Eye (tissue), 1 donor: ENCODE data around the gene RSPRY1.
"Not testable (repeated sequence)": the region's sequence is repeated elsewhere in the genome, so short reads cannot be mapped to it uniquely, and the experiment has no call there.

ENCODE experiments used
- DNase-seq: peaks from one replicate; pipeline ENCODE4 v3.0.0-alpha.2; 2015

The RSPRY1 gene

DNA sequence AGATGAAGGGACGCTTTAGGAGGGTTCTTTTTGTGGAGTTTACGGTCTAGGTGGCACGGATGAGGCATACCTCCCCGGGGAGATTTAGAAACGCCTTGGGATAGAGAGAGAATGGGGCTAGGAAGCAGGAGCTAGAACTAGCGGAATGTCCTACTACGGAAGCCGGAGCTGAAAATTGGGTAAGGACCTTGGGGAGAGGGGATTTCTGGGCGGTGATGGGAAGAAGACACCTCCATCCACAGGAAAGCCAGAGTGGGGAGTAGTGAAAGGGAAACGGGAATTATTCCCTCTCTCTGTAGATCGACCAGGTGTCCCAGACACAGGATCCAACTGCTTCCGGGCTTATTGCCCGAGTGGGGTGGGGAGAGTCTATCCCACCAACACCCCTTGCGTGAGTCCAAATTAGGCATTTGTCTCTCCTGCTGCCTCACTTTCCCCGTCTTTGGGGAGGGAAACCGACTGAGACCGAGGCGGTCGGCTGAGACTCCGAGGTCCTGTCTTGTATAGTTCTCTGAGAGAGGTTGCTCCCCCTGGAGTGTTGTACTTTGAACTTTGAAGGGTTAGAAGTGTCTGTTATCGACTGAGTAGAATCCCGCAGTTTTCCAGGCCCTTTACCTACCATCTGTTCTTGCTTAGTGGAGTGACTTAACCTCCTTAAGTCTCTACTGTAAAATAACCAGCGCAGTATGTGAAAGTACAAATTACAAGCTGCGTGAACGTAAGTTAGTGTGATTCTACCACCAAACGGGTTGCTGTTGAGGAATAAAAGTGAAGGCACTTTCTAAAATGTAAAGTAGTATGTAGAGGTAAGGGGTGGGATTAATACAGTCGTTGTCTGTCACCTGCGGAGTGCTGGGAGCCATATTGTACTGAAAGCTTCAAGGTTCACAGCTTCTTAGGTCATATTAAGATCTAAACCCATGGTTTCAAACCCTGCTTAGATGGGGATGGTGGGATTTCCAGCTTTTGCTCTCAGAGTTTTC, 1.0 kb downstream of the RSPRY1 start:
- DNase-seq: peak; percentile 79

DNA sequence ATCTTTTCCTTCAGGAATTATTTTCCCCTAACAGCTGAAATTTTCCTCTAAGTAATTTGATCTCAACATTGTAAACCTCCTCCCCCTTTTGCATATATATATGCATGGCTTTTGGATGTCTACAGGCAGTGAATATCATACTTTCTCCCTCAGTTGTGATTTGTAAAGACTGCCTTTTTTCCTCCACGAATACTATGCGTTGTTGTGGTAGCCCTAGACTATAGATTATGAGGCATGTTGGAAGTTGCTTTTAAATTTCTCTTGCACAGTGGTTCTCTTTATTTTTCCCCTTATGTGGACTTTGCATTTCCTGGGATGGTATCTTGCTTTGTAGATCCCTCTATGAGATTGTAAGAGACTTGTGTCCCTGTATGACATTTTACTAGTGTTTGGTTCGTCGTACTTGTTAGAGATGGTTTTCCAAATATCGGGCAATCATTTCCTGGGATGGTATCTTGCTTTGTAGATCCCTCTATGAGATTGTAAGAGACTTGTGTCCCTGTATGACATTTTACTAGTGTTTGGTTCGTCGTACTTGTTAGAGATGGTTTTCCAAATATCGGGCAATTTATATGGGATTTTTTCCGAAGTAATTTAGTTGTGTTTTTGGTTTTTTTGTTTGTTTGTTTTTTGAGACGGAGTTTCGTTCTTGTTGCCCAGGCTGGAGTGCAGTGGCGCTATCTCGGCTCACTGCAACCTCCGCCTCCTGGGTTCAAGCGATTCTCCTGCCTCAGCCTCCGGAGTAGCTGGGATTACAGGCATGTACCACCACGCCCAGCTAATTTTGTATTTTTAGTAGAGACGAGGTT, 2.0 kb downstream of the RSPRY1 start:
- not testable (repeated sequence) for DNase-seq

GRCh38 chr16:57188711-57189002, 2.5 kb downstream of the RSPRY1 start:
- DNase-seq: no peak

GRCh38 chr16:57189527-57189926, 3.4 kb downstream of the RSPRY1 start:
- DNase-seq: not testable (repeated sequence)

DNA sequence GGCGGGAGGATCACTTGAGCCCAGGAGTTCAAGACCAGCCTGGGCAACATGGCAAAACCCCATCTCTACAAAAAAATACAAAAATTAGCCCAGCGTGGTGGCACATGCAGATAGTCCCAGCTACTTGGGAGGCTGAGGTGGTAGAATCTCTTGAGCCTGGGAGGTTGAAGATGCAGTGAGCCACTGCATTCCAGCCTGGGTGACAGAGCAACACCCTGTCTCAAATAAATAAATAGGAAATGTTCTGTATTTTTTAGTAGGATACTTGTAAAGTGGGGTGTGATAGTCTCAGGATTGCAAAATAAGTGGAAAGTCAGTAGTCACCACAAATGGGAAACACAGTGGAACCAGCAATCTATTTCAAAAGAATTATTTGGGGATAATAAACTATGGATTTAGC, 4.0 kb downstream of the RSPRY1 start:
- no peak for DNase-seq

DNA sequence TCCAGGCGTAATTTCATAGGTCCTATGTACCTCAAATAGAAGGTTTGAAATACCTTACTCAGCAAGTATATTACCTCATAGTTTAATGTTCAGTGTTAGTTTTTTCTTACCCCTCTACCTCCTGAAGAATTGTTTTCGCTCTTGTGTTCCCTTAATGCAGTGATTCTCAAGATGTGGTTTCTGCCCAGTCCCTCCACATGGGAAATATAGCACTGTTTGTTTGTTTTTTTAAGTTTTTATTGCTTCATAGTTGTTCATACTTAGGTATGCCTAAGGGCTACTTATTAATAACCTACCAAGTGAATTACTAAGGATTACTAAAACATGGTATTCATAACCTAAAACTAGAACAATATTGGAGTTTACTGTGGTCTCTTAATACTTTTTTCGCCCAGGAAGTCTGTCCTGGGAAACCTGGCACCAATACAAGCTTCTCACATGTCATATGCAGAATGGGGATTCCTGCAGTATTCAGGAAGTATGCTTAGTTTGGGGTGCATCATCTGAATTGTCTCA, 5.0 kb downstream of the RSPRY1 start:
- DNase-seq: no peak

DNA sequence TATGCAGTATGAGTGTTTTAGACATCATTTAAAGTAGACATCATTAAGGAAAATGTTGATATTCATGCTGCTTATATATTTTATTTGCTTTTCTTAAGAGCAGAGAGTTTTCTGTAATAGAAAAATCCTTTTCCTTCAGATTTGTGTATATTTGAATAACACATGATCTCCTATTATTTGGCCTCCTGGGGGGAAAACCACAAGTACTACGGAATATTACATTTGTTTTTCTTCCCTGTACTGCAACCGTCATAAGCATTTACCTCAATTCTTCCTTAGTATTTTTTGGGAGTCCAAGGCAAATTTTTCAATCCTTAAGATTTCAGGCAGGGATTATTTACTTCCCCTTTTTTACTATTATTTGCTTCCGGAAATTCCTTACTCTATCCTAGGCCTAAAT, 6.0 kb downstream of the RSPRY1 start:
- DNase-seq: no peak

GRCh38 chr16:57192720-57193486, 6.8 kb downstream of the RSPRY1 start:
- no peak for DNase-seq

DNA sequence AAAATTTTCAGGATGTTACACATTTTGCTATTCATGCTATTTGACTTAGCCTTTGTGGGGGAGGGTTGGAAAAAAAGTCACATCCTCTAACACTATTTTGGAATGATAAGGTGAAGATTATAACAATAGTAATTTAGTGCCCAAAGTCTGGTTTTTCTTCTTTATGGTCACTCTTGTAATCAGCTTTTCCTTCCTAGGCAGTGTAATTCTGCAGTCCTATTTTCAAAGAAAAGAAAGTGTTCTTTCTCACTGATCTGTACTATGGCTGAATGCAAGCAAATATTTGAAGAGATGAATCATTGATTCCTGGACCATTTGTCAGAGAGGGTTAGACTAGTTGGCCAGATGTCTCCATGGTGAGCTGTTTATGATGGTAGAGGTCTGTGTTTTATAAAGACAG, 8.4 kb downstream of the RSPRY1 start:
- no peak for DNase-seq

- no peak for DNase-seq
Measured at GRCh38 chr16:57196286-57196685, 10.2 kb downstream of the RSPRY1 start.

GRCh38 chr16:57196753-57197152, 10.6 kb downstream of the RSPRY1 start:
- no peak for DNase-seq

- not testable (repeated sequence) for DNase-seq
Measured at GRCh38 chr16:57200321-57200720, 14.2 kb downstream of the RSPRY1 start.

DNA sequence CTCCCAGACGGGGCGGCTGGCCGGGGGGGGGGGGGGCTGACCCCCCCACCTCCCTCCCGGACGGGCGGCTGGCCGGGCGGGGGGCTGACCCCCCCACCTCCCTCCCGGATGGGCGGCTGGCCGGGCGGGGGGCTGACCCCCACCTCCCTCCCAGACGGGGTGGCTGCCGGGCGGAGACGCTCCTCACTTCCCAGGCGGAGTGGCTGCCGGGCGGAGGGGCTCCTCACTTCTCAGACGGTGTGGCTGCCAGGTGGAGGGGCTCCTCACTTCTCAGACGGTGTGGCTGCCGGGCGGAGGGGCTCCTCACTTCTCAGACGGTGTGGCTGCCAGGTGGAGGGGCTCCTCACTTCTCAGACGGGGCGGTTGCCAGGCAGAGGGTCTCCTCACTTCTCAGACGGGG, 14.8 kb downstream of the RSPRY1 start:
- DNase-seq: not testable (repeated sequence)

DNA sequence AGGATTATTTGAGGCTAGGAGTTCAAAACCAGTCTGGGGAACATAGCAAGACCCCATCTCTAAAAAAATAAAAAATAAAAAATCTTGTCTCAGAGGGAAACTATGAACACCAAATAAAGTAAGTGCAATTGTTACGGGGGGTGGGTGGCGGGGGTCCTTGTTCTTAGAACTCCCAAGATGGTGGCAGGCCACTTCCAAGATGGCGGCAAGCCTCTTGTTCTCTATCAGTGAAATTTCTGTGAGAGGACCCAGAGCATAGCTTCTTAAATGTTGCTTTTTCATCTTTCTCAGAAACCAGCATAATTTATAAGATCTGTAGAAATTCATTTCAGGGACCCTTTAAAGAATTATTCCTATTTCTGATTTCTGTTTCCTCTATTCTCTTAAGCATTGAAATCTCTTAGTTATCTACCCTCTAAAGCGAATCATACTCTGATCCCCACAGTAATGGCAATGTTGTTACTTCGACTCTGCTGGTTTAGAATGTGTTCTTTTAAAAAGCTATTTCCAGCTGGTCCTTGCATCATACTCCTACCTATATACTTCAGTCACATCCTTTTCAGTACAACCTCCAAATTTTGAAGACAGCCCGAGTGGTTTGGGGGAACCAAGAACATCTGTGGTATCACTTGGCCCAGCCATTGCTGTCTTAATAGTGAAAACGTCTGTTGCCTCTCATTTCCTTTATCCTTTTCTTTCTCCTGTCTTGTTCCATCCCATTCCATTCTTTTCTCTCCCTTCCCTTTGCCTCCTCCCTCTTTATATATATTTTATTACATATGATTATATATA, 16.2 kb downstream of the RSPRY1 start:
- DNase-seq: no peak

GRCh38 chr16:57203451-57203850, 17.3 kb downstream of the RSPRY1 start:
- no peak for DNase-seq

GRCh38 chr16:57204675-57205074, 18.5 kb downstream of the RSPRY1 start:
- no peak for DNase-seq

- no peak for DNase-seq
Measured at GRCh38 chr16:57208926-57209325, 22.8 kb downstream of the RSPRY1 start.

DNA sequence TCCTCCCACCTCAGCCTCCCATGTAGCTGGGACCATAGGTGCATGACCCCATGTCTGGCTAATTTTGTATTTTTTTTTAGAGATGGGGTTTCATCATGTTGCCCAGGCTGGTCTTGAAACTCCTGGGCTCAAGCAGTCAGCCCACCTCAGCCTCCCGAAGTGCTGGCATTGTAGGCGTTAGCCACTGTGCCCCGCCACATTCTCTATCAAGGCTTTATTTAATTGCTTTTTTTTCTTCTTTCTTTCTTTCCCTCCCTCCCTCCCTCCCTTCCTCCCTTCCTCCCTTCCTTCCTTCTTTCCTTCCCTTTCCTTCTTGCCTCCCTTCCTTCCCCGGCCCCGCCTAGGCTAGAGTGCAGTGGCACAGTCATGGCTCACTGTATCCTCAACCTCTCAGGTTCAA, 23.7 kb downstream of the RSPRY1 start:
- no peak for DNase-seq

DNA sequence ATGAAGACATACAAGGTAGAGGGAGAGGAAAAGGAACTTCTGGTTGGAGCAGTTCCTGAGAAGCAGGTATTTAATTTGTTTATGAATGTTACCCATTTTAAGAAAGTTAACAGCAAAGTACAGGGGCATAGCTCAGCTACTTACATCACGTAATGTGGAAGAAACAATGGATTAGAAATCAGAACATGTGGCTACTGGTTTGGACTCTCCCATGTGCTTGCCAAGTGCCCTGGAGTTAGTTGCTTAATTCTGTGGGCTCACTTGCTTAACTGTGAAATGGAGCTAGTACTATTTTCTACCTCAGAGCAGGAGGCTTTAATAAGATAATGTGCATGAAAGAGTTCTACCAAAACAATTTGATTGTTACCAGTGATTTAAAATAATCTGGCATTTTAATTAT, 27.3 kb downstream of the RSPRY1 start:
- DNase-seq: no peak

DNA sequence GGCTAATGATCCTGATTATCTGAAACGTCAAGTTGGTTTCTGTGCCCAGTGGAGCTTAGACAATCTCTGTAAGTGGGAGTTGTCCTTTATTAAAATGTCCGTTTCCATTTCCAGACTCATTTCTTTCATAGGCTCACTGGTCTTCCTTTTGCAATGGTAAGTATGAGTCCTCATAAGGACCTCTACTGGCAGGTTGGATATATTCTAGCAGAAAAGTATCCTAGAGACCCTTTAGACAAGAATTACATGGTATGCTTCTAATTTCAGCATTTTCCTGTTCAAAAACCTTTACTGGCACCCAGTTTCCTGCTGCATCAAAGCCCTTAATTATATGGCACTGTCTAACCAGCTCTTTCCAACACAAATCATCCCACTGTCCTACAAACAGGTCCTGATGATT, 30.8 kb downstream of the RSPRY1 start:
- DNase-seq: no peak

GRCh38 chr16:57223057-57223456, 36.9 kb downstream of the RSPRY1 start:
- DNase-seq: no peak

DNA sequence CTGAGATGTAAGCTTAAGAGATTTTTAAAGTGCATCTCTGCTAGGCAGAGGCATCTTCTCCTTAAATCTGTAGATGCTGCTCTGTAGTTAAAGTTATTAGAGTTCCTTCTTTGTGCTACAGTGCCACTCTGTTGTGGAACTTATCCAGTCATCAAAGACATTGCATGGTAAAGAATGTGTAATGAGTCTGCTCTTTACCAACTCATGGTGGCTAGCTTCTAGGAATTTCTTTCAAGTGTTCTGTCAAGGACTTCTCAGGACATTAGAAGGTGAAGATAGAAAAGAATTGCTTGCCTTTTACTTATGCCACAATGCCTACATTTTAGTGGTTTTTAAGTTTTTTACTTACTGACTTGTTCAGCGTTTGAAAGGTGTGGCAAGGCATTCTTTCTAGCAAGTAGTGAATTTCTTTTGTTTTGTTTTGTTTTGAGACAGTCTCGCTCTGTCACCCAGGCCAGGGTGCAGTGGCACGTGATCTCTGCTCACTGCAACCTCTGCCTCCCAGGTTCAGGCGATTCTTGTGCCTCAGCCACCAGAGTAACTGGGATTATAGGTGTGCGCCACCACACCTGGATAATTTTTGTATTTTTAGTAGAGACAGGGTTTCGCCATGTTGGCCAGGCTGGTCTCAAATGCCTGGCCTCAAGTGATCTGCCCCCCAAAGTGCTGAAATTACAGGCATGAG, 38.7 kb downstream of the RSPRY1 start:
- no peak for DNase-seq
